HEK293T (cell line): ENCODE data around the gene HSD17B12.
"Not testable (repeated sequence)": the region's sequence is repeated elsewhere in the genome, so short reads cannot be mapped to it uniquely, and the experiment has no call there.

Experiments
- CTCF ChIA-PET: fragments of 350-600 bp; formaldehyde crosslinking; extraction: SDS; loops from one replicate; lab custom pipeline; 2021; ENCODE audit warnings: antibody characterized with exemption, inconsistent platforms; lab: Yijun Ruan, JAX
- POLR2A ChIA-PET: fragments of 350-600 bp; formaldehyde crosslinking; extraction: SDS; loops from one replicate; lab custom pipeline; 2020; ENCODE audit warnings: antibody characterized with exemption, inconsistent platforms; lab: Yijun Ruan, JAX
- DNase-seq: peaks from one replicate; pipeline ENCODE4 v3.0.0; 2012; ENCODE audit warnings: mixed read lengths; ENCODE audit errors: extremely low spot score
- ARNT ChIP-seq: fragments of 450-650 bp; IDR thresholded peaks from 2 replicates; pipeline ENCODE4 v1.6.1; 2017; ENCODE audit warnings: mild to moderate bottlenecking
- BHLHE40 ChIP-seq: fragments of 450-650 bp; IDR thresholded peaks from 2 replicates; pipeline ENCODE4 v1.6.1; 2016; ENCODE audit warnings: mild to moderate bottlenecking, moderate library complexity, borderline replicate concordance
- CTBP1 ChIP-seq: fragments of 450-650 bp; IDR thresholded peaks from 2 replicates; pipeline ENCODE4 v1.6.1; 2016; ENCODE audit warnings: borderline replicate concordance
- ELF4 ChIP-seq: fragments of 450-650 bp; IDR thresholded peaks from 2 replicates; pipeline ENCODE4 v1.6.1; 2017; ENCODE audit warnings: antibody characterized with exemption
- FOXA1 ChIP-seq: fragments of 450-650 bp; IDR thresholded peaks from 2 replicates; pipeline ENCODE4 v1.6.1; 2016; ENCODE audit warnings: mild to moderate bottlenecking
- FOXK2 ChIP-seq: fragments of 450-650 bp; IDR thresholded peaks from 2 replicates; pipeline ENCODE4 v1.6.1; 2016; ENCODE audit warnings: mild to moderate bottlenecking
- FOXM1 ChIP-seq: fragments of 450-650 bp; IDR thresholded peaks from 2 replicates; pipeline ENCODE4 v1.6.1; 2017; ENCODE audit warnings: mild to moderate bottlenecking, borderline replicate concordance
- HDGF ChIP-seq: fragments of 450-650 bp; IDR thresholded peaks from 2 replicates; pipeline ENCODE4 v1.6.1; 2017; ENCODE audit warnings: antibody characterized with exemption, borderline replicate concordance
- L3MBTL2 ChIP-seq: fragments of 450-650 bp; conservative IDR thresholded peaks from 2 replicates; pipeline ENCODE4 v1.6.1; 2016; ENCODE audit warnings: mild to moderate bottlenecking
- LEF1 ChIP-seq: fragments of 450-650 bp; IDR thresholded peaks from 2 replicates; pipeline ENCODE4 v1.6.1; 2017; ENCODE audit warnings: mild to moderate bottlenecking, borderline replicate concordance
- NFRKB ChIP-seq: fragments of 450-650 bp; IDR thresholded peaks from 2 replicates; pipeline ENCODE4 v1.6.1; 2016; ENCODE audit warnings: mild to moderate bottlenecking, moderate library complexity
- PKNOX1 ChIP-seq: fragments of 450-650 bp; IDR thresholded peaks from 2 replicates; pipeline ENCODE4 v1.6.1; 2016
- SP1 ChIP-seq: fragments of 450-650 bp; IDR thresholded peaks from 2 replicates; pipeline ENCODE4 v1.6.1; 2017
- SUZ12 ChIP-seq: fragments of 450-650 bp; IDR thresholded peaks from 2 replicates; pipeline ENCODE4 v1.6.1; 2016; ENCODE audit warnings: mild to moderate bottlenecking
- TARDBP ChIP-seq: fragments of 450-650 bp; IDR thresholded peaks from 2 replicates; pipeline ENCODE4 v1.6.1; 2016
- ZNF384 ChIP-seq: fragments of 450-650 bp; IDR thresholded peaks from 2 replicates; pipeline ENCODE4 v1.6.1; 2016

The HSD17B12 gene

GRCh38 chr11:43747130-43747802 is 66.7 kb downstream of the HSD17B12 start:
- ChIA-PET POLR2A (no interaction called here), CTCF (no interaction called here)
- no peak for DNase-seq
- TF ChIP-seq FOXM1 (no peak), ZNF384 (no peak), SP1 (no peak), HDGF (no peak), SUZ12 (no peak)

- CTCF ChIA-PET = no interaction called here
- TF ChIP-seq L3MBTL2 = no peak
- no peak for TF ChIP-seq NFRKB
- no peak for DNase-seq
- POLR2A ChIA-PET = no interaction called here
Observed at GRCh38 chr11:43748095-43748494, 67.6 kb downstream of the HSD17B12 start.

DNA sequence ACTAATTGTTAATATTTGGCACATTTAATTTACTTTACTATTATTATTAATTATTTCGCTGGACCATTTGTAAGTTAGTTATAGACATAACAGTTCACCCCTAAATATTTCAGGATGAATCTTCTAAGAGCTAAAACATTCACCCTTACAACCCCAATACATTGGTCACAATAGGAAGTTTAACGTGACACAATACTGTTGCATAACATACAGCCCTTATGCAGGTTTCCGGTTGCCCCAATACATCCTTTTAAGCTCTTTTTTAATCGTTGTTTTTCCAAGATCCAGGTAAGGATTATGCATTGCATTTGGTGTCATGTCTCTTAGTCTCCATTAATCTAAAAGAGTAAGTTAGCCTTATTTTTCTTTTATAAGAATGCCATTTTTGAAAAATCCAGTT is 71.2 kb downstream of the HSD17B12 start:
- POLR2A ChIA-PET = no interaction called here
- no peak for TF ChIP-seq LEF1
- TF ChIP-seq TARDBP = no peak
- no peak for TF ChIP-seq NFRKB
- no peak for TF ChIP-seq SUZ12
- no peak for TF ChIP-seq FOXA1
- no peak for TF ChIP-seq ZNF384
- TF ChIP-seq ARNT = no peak
- no peak for TF ChIP-seq HDGF
- no peak for TF ChIP-seq FOXM1
- TF ChIP-seq SP1 = no peak
- no peak for TF ChIP-seq L3MBTL2
- TF ChIP-seq BHLHE40 = no peak
- TF ChIP-seq FOXK2 = no peak
- no peak for TF ChIP-seq PKNOX1
- TF ChIP-seq ELF4 = no peak
- no peak for TF ChIP-seq CTBP1
- CTCF ChIA-PET = no interaction called here
- no peak for DNase-seq

DNA sequence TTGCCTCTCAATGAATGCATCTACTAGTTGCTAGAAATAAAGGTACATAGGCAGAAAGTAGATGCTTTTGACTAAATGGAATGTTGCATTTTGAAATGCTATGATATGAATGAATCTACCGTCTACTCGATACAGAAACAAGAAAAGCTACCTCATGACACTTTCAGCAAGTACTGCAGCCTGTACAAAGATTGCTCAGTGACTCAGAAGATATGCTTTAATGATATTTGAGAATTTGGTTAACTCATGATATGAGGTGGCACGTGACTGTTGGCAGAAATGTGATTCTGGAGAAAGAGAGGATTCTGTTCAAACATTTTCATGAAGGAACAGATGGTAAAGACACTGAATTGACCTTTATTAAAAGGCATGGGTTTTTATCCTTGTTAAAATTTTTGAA is 76.0 kb downstream of the HSD17B12 start:
- TF ChIP-seq FOXM1 = no peak
- TF ChIP-seq NFRKB = no peak
- TF ChIP-seq HDGF = no peak
- no peak for TF ChIP-seq ZNF384
- no peak for TF ChIP-seq L3MBTL2
- no peak for TF ChIP-seq PKNOX1
- TF ChIP-seq LEF1 = no peak
- no peak for TF ChIP-seq BHLHE40
- TF ChIP-seq CTBP1 = no peak
- no peak for TF ChIP-seq TARDBP
- no peak for TF ChIP-seq FOXK2
- no peak for TF ChIP-seq ELF4
- no peak for TF ChIP-seq FOXA1
- no peak for TF ChIP-seq SP1
- no peak for TF ChIP-seq ARNT
- TF ChIP-seq SUZ12 = no peak
- DNase-seq = no peak
- ChIA-PET CTCF (no interaction called here), POLR2A (no interaction called here)

- ChIA-PET CTCF (no interaction called here), POLR2A (no interaction called here)
- TF ChIP-seq SUZ12 (no peak), NFRKB (no peak), ARNT (no peak), FOXA1 (no peak), FOXK2 (no peak), L3MBTL2 (no peak), SP1 (no peak), CTBP1 (no peak), BHLHE40 (no peak), TARDBP (no peak), ZNF384 (no peak), PKNOX1 (no peak), FOXM1 (no peak), HDGF (no peak), ELF4 (no peak), LEF1 (no peak)
- no peak for DNase-seq
Observed at GRCh38 chr11:43758927-43759326, 78.4 kb downstream of the HSD17B12 start.

- ChIA-PET CTCF (no interaction called here), POLR2A (no interaction called here)
- TF ChIP-seq CTBP1 = no peak
- DNase-seq = no peak
Observed at GRCh38 chr11:43760902-43761301, 80.4 kb downstream of the HSD17B12 start.

DNA sequence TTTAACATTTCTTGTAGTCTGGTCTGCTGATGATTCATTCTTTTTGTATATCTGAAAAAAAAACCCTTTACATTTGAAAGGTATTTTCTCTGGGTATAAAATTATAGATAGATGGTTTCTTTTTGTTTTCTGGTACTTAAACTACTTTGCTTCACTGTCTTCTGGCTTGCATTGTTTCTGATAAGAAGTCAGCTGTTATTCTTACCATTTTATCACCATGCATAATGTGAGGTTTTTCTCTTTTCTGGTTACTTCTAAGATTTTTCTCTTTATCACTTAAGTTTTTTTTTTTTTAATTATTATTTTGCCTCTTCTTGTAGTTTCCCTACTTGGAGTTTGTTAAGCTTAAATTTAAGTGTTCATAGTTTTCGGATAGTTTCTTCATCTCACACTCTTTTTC is 84.7 kb downstream of the HSD17B12 start:
- CTCF ChIA-PET = no interaction called here
- DNase-seq = no peak
- POLR2A ChIA-PET = no interaction called here
- no peak for TF ChIP-seq NFRKB
- no peak for TF ChIP-seq CTBP1
- TF ChIP-seq SP1 = no peak
- no peak for TF ChIP-seq TARDBP

DNA sequence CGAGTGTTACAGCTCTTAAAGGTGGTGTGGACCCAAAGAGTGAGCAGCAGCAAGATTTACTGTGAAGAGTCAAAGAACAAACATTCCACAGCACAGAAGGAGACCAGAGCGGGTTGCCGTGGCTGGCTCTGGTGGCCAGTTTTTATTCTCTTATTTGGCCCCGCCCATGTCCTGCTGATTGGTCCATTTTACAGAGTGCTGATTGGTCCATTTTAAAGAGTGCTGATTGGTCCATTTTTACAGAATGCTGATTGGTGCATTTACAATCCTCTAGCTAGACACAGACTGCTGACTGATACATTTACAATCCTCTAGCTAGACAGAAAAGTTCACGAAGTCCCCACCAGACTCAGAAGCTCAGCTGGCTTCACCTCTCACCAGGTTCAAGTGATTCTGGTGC is 88.1 kb downstream of the HSD17B12 start:
- POLR2A ChIA-PET, CTCF ChIA-PET, DNase-seq: not testable (repeated sequence)
